HL-60/S4 treated with phorbol 12-myristate 13-acetate at 8.2 ng/mL for 4 days and 3 days (cell line): ENCODE measurements around the gene DSTYK.
"Not testable (repeated sequence)": the region's sequence is repeated elsewhere in the genome, so short reads cannot be mapped to it uniquely, and the experiment has no call there.

Source experiments
- in situ Hi-C: fragments of 300-500 bp; cut with MboI; formaldehyde crosslinking; loops from 2 replicates; pipeline ENCODE4 v1.15.0; 2022; ENCODE audit warnings: low sequenced_read_pairs

The DSTYK gene

DNA sequence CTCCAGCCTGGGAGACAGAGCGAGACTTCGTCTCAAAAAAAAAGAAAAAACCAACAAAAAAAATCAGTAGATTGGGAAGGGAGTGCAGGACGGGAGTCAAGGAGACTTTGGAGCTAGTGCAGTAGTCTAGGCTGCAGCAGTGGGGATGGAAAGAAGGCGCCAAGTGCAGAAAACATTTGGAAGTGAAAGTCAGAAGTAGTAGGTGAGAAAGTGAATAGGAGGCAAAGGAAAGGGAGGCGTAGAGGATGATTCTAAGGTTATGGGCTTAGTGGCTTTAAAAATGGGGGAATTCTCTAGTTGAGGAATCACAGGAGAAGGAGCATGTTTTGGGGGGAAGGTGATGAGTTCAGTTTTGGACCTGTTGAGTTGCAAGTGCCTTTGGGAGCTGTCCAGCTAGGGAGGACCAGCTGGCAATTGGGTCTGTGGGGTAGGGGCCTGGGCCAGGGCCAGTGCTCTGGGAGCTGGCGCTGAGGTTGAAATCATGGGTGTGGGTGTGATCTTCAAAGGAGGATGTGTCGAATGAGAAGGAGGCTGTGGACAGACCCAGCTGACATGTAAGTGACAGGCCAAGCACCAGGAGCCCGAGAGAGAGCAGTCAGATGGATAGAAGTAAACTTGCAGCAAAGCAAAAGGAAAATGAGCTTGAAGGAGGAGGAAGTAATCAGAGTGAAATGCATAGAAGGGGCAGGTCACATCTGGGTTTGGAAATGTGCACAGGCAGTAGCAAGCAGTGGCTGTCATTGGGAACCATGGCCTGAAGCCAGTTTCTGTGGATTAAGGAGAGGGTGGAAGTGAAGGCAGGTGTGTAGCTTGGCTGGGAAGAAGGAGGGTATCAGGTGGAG lies 32.1 kb upstream of the DSTYK start:
- in situ Hi-C loops, result no loop called here

DNA sequence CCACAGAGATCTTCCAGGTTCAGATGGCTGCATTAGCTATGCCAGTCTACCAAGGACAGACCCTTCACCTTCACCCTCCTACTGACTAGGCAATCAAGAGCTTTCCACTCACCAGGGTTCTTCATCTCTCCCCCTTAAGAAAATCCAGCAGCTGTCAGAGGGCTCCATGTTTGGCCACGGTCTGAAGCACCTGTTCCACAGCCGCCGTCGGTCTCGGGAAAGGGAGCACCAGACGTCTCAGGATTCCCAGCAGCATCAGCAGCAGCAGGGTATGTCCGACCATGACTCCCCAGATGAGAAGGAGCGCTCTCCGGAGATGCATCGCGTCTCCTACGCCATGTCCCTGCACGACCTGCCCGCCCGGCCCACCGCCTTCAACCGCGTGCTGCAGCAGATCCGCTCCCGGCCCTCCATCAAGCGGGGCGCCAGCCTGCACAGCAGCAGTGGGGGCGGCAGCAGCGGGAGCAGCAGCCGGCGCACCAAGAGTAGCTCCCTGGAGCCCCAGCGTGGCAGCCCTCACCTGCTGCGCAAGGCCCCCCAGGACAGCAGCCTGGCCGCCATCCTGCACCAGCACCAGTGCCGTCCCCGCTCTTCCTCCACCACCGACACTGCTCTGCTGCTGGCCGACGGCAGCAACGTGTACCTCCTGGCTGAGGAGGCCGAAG lies 30.0 kb upstream of the DSTYK start:
- in situ Hi-C loops, result no loop called here

- in situ Hi-C loops, result no loop called here
Measured at GRCh38 chr1:205240569-205240968, 29.1 kb upstream of the DSTYK start.

GRCh38 chr1:205240118-205240517 lies 28.6 kb upstream of the DSTYK start:
- in situ Hi-C loops, result no loop called here

DNA sequence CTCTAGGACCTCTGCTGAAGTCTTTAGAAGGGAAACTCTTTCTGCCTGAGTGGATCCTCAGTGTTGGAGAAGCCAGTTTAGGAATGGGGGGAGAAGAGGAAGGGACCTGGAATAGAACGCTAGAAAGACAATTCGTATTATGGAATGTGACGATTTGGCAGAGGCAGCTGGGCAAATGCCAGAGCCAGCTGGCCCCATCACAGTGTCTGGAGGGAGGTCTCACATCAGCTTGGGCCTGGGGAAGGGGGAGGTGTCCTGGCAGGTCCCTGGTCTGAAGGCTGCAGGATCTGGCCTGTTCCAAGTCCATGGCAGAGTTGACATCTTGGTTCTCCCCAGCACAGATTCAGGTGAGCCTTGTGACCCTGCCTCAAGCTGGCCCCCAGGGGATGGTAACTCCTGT lies 27.6 kb upstream of the DSTYK start:
- in situ Hi-C loops, result no loop called here

- in situ Hi-C loops, result no loop called here
Measured at GRCh38 chr1:205237526-205238484, 26.3 kb upstream of the DSTYK start.

DNA sequence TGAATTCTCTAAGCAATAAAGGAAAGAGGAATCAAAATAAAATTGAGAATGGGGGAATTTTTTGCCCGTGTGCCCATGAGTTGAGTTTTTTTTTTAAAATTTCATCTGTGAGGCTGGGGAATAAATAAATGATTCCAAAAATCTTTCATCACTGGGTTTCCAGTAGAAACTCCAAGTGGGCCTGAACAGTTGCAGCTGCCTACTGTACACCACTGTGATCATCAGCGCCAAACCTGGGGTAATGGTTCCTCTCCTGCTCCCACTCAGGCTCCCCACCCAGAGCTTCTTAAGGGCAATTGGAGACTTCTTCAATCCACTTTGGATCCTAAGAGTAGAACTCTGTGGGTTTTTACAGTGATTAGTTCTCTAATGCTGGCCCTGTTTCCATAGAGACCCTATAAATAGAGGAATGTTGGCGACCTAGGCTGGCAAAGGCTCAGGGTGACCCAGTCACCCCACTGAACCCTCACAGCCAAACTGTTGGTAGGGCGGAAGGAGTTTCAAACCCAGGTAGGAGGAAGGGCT lies 25.5 kb upstream of the DSTYK start:
- in situ Hi-C loops, result no loop called here

DNA sequence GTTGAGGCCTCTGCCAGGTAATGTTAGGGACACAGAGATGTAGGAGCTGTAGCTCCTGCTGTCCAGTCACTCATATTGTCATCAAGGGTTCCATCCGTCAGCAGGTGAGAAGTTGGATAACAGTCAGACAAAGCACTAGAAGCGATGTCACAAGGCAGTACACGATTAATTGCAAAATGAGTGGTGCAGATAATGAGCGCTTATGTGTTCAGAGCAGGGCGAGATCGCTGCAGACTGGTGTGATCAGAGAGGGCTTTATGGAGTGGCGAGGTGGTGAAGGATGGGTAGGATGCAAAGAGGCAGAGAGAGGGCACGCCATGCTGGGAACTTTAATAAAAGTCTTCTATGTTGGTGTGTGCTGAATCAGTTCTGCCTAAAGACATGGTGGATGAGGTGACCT lies 25.0 kb upstream of the DSTYK start:
- in situ Hi-C loops, result no loop called here

DNA sequence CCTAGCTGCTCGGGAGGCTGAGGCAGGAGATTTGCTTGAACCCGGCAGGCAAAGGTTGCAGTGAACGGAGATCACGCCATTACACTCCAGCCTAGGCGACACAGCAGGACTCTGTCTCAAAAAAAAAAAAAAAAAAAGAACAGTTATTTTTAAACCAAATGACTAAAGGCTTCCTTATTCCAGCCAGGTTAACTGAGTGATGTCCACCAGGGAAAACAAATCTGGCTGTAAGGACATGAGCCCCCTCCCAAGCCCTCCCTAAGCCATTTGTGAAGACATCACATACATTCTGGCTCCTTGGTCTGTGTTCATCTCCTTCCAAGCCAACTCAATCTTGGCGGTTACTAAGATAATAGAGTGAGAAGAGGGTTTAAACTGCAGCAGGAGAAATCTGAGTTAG lies 24.4 kb upstream of the DSTYK start:
- in situ Hi-C loops, result no loop called here

GRCh38 chr1:205233986-205234385 lies 22.5 kb upstream of the DSTYK start:
- in situ Hi-C loops, result not testable (repeated sequence)

DNA sequence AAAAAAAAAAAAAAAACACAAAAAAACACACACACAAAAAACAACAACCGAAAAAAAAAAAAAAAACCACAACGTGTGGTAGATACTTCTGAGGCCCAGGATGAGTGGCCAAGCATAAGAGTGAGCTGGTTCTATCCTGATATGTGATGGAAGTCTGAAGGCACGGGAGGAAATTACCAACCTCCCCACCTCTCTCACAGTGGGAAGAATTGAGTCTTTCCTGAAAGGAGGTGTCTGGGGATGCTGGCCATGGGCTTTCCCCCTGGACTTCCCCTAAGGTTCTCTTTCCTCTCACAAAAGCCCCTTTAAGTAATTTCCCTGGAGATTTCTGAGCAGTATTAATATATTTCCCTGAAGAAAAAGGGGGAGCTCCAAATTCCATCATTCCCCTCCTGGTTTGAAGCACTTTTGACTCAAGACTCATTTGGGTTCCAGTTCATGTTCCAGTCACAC lies 21.5 kb upstream of the DSTYK start:
- in situ Hi-C loops, result no loop called here

GRCh38 chr1:205232127-205232820 lies 20.8 kb upstream of the DSTYK start:
- in situ Hi-C loops, result no loop called here

GRCh38 chr1:205230982-205231381 lies 19.5 kb upstream of the DSTYK start:
- in situ Hi-C loops, result no loop called here

DNA sequence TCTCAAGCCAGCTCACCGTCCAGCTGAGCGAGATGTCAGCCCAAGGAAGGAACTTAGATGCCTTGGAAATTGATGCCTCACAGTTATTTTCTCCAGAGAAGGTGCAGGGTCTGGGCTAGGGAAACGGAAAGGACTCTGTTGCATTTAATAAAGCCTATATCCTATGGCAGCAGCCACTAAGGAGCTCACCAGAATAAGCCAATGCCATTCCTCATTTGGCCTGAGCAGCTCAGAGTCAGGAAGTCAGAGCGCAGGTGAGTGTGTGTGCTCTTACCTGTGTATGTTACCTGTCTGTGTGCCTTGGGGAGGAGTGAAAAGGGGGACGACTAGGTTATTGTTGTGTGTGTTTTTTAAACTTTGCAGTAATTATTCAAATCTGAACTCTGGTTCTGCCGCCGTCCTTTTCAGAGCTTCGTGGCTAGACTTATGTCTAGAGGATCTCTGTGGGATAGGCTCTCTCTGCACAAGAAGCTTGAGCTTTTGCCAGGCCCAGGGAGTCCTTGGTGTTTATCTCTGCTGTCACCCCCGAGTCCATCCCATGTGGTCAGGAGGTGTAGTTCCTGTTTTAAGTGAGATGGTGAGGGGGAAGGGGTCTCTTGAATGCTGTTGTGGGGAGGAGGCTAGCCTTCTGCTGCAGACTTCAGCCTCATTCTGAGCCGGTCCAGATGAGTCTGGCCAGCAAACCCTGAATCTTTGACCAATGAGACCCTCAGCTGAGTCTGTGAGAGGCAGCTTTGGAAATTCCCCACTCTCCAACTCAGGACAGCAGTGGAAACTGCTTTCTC lies 18.6 kb upstream of the DSTYK start:
- in situ Hi-C loops, result no loop called here

DNA sequence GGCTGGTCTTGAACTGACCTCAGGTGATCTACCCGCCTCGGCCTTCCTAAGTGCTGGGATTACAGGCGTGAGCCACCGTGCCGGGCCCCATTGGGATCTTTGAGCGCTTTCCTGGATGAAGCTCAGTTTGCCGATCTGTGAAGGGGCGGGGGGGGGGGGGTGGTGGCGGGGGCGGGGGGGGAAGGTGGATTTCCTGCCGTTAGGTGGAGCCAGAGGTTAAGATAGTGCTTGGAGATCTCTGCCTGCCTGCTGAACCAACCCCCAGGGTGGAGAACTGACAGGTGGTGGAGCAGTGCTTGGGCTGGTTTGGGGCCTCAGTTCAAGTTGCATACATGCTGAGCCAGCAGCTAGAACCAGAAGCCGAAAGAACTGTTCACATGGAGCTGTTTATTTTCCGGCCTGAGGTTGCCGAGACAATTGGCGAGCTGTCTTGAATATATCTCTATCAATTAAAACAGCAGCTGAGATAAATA lies 17.9 kb upstream of the DSTYK start:
- in situ Hi-C loops, result no loop called here

- in situ Hi-C loops, result no loop called here
Measured at GRCh38 chr1:205228093-205228521, 16.6 kb upstream of the DSTYK start.

DNA sequence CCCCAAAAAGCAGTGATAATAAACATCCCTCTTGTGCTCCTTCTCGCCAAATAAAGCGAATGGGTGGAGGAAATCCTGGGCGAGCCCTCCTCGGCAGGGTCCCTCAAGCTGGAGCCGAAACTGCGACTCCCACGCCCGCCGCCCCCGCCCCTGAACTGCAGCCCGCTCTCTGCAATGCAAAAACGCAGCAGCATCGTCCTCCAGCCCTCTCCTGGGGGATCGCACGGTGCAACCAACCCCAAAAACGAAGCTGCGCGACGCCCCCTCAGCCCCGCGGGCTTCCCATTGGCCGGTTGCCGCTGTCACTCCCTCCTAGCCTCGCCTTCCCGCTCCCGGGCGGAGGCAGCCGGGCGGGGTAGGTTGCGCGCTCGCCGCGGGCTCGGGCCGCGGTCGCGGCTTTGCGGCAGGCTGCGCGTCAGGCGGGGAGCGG lies 16.1 kb upstream of the DSTYK start, which contains the start of gene TMCC2:
TMCC2 (plus strand) TSS at position 363 of the 430 bp plus-strand sequence. CDS start 619 bp downstream, outside the sequence.
- in situ Hi-C loops, result no loop called here

DNA sequence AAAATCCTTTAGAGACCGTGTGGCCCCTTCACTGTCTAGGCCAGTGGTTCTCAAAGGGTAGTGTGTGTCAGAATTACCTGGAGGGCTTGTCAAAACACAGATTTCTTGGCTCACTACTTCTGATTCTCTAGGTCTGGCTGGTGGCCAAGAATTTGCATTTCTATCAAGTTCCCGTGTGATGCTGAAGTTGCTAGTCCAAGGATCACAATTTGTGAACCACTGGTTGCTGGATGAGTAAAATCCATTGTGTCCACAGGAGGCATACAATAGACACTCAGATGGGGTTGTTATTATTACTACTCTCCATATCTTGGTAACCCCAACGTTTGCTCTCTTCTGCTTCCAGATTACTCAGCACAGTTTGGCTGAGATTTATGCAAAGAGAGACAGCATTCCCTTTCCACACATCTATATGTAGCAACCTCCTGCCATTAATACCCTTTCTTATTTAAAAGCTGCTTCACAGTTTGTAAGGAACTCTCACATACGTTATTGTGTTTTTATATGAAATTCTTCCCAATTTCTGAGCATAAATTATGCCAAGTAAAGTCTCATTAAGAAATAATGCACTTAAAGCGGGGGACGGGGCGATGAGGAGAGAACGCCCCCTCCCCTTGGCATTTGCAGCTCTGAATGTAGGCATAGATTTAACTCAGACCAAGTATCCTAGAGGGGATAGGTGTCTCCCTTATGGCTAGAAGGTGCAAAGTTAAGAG lies 15.5 kb upstream of the DSTYK start:
- in situ Hi-C loops, result no loop called here
